HG03558 (cell line): ENCODE results near the gene ZNF652.
"Not testable (repeated sequence)": the region's sequence is repeated elsewhere in the genome, so short reads cannot be mapped to it uniquely, and the experiment has no call there.

Experiments used
- ATAC-seq: cut with Tn5 transposase; IDR thresholded peaks from one replicate; pipeline ENCODE4 v1.9.1; 2021; ENCODE audit warnings: moderate number of reproducible peaks; ENCODE audit not compliant: unreplicated experiment; ENCODE audit errors: extremely low read depth

The ZNF652 gene

GRCh38 chr17:49277638-49278037, 84.4 kb downstream of the ZNF652 start:
- ATAC-seq, result no peak

- not testable (repeated sequence) for ATAC-seq
These were observed 86.1 kb downstream of the ZNF652 start for GRCh38 chr17:49275981-49276380.

- ATAC-seq, result no peak
These were observed 92.7 kb downstream of the ZNF652 start for GRCh38 chr17:49269356-49269755.

- ATAC-seq, result no peak
These were observed 94.1 kb downstream of the ZNF652 start for GRCh38 chr17:49267912-49268311.

- ATAC-seq, result no peak
These were observed 95.8 kb downstream of the ZNF652 start for GRCh38 chr17:49266233-49266632.

GRCh38 chr17:49261540-49261939, 100.5 kb downstream of the ZNF652 start:
- ATAC-seq, result not testable (repeated sequence)

DNA sequence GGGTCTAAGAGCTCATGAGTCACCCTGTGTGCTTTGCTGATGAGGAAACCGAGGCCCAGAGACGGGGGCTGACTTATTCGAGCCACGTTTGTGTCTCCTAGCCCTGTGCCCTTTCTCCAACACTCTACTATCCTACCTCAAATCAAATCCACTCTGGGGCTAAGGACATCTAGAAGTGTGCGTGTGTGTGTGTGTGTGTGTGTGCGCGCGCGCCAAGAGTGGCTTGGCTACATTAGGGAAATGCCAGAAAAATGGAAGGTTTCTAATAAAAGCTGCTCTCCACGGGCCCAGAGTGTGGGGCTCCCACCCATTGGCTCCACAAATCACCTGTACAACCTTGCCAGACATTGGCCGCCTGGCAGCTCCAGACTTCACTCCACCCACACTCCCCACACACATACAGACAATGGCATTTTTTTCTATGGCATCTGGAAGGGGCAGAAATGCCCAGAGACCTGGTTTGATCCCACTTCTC, 101.2 kb downstream of the ZNF652 start:
- no peak for ATAC-seq

DNA sequence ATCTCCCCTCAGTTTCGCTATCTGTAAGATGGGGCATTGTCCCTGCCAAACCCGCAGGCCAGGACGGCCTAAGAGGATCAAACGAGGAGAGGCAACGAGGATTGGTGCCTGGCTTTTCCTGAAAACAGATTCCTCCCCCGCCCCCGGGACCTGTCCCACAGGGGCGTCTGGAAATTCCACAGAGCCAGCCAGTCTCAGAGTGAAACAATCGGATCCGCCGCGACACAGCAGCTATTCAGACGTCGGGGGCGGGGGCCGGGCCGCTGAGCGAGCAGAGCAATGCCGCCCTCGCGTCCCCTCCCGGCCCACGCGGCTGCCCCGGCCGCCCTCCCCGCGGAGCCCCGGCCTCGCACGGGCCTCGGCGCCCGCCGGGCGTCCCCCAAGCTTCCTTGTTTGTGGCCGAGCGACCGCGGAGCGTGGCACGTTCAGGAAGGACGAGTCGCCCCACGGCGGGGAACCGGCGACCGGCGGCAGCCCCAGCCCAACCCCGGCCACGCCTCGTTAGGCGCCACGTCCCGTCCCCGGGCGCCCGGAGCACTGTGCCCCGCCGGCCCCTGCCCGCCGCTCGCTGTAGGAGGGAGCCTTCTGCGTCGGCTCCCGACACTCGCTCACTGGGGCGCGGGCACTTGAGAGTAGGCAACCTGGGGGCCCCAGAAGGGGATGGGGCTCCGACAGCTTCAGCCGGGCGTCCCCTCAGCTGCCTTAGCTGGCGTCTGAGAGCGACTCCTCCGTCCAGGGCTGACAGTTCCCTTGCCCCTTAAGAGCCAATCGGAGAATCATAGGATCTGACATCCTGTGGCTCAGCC, 101.8 kb downstream of the ZNF652 start:
- ATAC-seq, result no peak

DNA sequence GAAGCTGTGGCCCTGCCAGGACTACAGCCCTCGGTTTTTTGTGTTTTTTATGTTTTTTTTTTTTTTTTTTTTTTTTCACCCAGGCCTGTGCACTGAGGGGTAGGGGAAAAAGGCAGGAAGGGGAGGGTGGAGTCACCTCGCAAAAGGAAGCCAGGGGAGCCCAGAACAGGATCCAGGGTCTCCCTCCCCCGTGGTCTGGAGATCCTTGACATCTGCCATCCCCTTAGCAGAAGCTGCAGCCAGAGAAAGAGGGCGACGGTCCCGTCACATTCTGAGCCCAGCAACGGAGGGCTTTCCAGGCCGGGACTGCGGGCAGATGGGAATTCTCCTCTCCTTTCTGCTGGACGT, 102.4 kb downstream of the ZNF652 start:
- no peak for ATAC-seq

DNA sequence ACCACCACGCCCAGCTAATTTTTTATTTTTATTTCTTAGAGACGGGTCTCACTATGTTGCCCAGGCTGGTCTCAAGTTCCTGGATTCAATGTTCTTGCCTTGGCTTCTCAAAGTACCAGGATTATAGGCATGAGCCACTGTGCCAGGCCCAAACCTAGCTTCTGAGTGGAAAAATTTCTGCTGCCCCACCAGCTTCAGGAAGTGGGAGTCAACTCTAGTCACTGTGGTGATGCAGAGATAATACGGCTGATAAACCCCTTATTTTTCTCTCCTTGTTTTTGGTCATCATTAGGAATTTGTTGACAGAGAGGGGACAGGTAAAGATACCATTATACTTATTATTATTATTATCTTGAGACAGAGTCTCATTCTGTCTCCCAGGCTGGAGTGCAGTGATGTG, 103.7 kb downstream of the ZNF652 start:
- no peak for ATAC-seq

- ATAC-seq, result no peak
These were observed 106.9 kb downstream of the ZNF652 start for GRCh38 chr17:49255125-49255524.

DNA sequence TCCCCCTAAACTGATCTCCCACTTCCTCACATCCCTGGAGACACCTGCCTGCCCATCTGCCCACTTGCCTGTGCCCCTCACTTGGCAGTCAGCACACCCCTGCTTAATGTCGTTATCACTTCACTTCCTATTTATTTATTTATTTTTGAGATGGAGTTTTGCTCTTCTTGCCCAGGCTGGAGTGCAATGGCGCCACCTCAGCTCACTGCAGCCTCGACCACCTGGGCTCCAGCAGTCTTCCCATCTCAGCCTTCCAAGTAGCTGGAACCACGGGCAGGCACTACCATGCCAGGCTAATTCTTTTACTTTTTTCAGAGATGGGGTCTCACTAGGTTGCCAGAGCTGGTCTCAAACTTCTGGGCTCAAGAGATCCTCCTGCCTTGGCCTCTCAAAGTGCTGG, 108.0 kb downstream of the ZNF652 start:
- no peak for ATAC-seq

DNA sequence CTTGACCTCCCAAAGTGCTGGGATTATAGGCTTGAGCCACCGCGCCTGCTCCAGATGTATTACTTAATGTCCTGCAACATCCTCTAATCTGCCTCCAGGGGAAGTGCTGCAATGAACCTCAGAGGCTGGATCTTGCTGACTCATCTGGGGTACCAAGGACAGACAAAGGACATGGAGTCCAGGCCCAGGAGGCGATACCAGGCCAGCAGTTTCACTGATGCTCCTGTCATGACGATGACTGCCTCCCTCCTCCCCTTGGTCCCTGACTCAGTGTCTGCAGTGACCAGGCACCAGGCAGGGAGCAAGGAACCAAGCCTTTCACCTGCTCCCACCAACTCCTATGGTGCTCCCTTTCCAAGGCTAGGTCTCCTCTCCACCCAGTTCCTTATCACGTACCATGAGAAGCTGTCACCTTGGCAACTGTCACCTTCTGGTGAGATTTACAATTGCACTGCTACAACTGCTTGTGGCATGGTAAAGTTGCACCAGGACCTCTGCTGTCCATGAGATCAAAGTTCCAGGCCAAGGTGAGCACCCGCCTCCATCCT, 109.8 kb downstream of the ZNF652 start:
- ATAC-seq, result no peak

DNA sequence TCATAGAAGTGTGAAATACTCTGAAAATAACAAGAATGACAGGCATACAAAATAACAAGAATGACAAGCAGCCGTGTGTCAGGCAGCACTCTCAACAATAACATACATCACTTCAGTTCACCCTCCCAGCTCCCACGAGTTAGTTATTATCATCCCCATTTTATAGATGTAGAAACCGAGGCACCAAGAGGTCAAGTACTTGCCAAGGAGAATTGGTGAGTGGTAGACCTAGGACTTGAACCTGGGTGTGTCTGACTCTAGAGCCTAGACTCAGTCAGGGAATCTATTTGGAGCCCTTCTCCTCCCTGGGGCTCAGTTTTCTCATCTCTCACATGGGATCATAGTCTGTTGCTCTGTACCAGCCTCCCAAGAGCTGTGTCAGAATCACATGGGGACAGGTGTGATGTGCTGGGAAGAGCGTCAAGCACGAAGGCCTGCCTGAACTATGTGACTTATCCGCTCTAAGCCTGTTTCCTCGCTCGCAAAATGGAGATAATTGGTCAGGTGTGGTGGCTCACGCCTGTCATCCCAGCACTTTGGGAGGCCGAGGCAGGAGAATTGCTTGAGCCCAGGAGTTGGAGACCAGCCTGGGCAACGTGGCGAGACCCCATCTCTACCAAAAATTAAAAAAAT, 112.0 kb downstream of the ZNF652 start:
- no peak for ATAC-seq

- no peak for ATAC-seq
These were observed 112.7 kb downstream of the ZNF652 start for GRCh38 chr17:49249292-49249794.

DNA sequence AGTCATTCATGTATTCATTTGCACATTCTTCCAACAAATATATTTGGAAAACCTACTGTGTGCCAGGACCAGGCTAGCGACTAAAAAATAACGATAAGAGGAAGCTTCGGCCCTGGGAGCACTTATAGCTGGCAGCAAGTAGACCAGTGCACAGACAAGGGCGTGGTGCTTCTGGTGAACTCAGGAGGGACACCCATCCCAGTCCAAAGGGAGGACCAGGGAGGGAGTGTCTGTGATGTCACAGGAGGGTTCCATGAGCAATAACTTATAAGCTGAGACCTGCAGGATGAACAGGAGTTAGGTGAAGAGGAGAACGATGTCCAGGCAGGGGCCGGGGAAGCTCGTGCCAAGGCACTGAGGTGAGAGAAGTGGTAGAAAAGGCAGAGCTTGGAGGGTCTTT, 114.1 kb downstream of the ZNF652 start:
- no peak for ATAC-seq

DNA sequence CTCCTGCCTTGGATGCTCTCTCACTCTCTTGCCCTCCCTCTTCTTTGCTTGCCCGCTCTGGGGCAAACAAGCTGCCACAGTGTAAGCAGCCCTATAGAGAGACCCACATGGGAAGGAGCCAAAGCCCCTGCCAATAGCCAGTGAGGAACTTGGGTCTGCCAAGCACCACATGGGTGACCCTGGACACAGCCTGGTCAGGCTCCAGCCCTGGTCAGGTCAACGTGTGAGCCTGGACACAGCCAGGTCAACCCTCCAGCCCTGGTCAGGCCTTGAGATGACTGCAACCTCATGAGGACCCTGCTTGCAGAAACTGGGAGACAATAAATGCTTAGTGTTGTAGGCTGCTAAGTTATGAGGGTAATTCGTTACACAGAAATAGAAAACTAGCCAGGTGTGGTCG, 117.2 kb downstream of the ZNF652 start:
- no peak for ATAC-seq
